Lower leg skin (tissue), 4 donors: ENCODE measurements around the gene HNRNPU. TPM values are rescaled to one million over a fixed set of nuclear protein-coding genes. Genes with fewer than 3 reads are reported as not detected.

Experiments used
- DNase-seq, 2 donors: peaks; one replicate each; pipeline ENCODE4 v3.0.0-alpha.2; 2019; ENCODE audit warnings: low spot score in 2 of 2
- H3K4me3 ChIP-seq: fragments of 200-600 bp; sonication (generic); 2 replicates; pipeline ENCODE4 v1.5.1; 2017; ENCODE audit warnings: mild to moderate bottlenecking, low read depth; ENCODE audit not compliant: poor library complexity, severe bottlenecking
- CTCF ChIP-seq, 3 donors: fragments of 450-650 bp; IDR thresholded peaks; one replicate each; pipeline ENCODE4 v1.5.1; 2016; ENCODE audit warnings: antibody characterized with exemption in 3 of 3, mild to moderate bottlenecking in 3 of 3, moderate library complexity in 2 of 3
- POLR2A ChIP-seq, 2 donors: fragments of 450-650 bp; IDR thresholded peaks; one replicate each; pipeline ENCODE4 v1.6.1; 2016 to 2017; ENCODE audit warnings: antibody characterized with exemption in 2 of 2, mild to moderate bottlenecking in 1 of 2, moderate library complexity in 1 of 2
- WGBS, 2 donors: methylation state at CpG; one replicate each; pipeline ENCODE4 v1.1.5; 2018; 5-methylcytosine and 5-hydroxymethylcytosine counted together
- intact Hi-C: fragments of 100-400 bp; cut with DNase I; formaldehyde crosslinking; loops from one replicate; pipeline ENCODE4 v1.15.0; 2023; ENCODE audit warnings: low total_unique reads
- total RNA-seq, 4 donors: library from RNA; depleted of rRNA; stranded (reverse); fragments of >200 nt; gene quantifications; one replicate each; pipeline ENCODE4 v1.1.0, GENCODE V29; 2016

HNRNPU gene
- total RNA-seq, 4 donors from 2014 or later, result 183 to 262 (median 209) TPM

DNA sequence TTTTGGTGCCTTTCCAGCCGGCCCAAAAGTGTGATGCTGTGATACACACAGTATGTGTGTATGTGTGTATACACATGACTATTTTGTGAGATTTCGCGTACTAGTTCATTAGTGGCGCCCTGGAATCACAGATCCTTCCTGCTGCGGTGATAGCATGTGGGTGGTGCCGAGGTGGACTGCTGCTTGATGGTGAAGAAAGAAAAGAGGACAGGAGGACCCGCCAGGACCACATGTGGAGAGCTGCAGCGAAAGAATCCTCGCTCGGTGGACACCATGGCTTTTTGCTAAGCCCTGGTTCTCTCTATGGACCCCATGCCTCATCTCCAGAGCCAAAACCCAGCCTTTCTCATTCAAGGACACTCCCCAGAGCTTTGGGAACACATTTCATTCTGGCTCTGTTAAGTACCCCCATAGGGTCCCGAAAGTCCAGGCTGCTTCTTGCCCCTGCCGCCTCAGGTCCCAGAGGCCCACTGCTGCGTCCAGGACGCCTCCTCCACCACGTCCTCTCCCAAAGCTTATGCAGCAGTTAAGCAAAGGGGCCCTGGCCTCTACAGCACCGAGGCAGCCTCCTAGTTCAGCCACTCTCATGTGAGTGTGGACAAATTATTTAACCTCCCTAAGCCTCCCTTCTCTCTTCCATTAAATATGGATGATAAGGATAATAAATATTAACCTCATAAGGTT is 61.6 kb downstream of the HNRNPU start:
- 85 to 89% methylated on average over 16 of the region's 16 CpGs for WGBS, 2 donors
- no peak overlapping the region for H3K4me3 ChIP-seq
- peak in 1 of 2 donors; percentile 39 for DNase-seq
- intact Hi-C loops, result no loop called here
- TF ChIP-seq POLR2A (IDR thresholded peaks at IDR 0.05), result no peak
- TF ChIP-seq CTCF (IDR thresholded peaks at IDR 0.05), result no peak

DNA sequence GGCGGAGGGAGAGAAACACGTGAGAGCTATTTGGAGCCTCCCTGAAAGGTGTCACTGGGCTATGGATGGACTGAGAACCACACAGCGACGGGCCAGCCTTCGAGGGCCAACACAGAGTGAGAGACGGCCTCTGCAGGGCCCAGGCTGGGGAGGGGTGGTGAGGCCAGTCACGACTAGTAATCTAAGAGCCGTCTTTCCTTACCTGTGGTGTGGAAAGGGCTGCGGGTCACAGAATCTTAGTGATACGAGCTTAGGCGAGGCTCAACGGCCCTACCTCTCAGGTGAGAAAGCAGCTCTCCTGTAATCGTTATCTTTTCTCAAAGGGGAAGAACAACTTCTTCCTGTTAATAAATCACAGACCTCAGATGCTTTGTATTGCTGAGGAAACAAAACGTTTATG is 62.3 kb downstream of the HNRNPU start:
- TF ChIP-seq CTCF (IDR thresholded peaks at IDR 0.05), result no peak
- TF ChIP-seq POLR2A (IDR thresholded peaks at IDR 0.05), result no peak
- intact Hi-C loops, result no loop called here
- no peak overlapping the region for H3K4me3 ChIP-seq
- 60 to 63% methylated on average over 14 of the region's 14 CpGs for WGBS, 2 donors
- DNase-seq, result no peak

DNA sequence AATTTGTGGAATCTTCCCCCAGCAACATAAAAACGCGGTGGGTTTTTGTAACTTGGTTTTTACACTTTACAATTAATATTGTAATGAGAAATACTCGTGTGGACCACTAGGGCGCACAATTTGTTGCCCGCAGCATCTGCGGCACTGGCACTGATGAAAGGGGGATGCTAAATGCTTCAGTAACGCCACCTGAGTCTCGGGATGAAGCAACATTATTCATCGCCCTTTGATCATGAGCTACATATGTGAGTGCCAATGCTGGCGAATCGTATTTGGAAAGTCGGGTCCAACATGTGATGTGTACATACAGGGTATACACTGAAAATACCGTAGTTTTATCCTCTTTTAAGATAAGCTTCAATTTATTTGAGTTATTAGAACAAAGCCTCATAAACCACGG is 63.1 kb downstream of the HNRNPU start:
- DNase-seq, result peak in 1 of 2 donors; percentile 83
- TF ChIP-seq POLR2A (IDR thresholded peaks at IDR 0.05), result no peak
- TF ChIP-seq CTCF (IDR thresholded peaks at IDR 0.05), result no peak
- intact Hi-C loops, result no loop called here
- 49 to 61% methylated on average over 14 of the region's 14 CpGs for WGBS, 2 donors
- H3K4me3 ChIP-seq, result no peak overlapping the region

DNA sequence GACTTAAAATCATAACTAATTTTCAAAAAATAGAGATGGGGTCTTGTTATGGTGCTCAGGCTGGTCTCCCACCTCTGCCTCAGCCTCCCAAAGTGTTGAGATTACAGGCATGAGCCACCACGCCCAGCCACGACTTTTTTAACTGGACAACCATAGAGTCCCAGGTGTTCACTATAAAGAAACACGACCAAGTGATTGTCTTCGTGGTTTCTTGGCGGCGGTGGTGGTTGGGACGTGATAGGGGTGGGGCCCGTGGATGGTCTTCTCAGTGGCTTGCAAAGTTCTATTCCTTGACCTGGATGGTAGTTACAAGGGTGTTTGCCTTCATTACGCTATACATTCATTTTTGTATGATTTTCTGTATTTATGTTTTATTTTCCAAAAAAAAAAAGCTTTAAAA is 63.5 kb downstream of the HNRNPU start:
- peak in 1 of 2 donors; percentile 46 for DNase-seq
- no peak for TF ChIP-seq CTCF (IDR thresholded peaks at IDR 0.05)
- no peak for TF ChIP-seq POLR2A (IDR thresholded peaks at IDR 0.05)
- 88 to 91% methylated on average over 9 of the region's 9 CpGs for WGBS, 2 donors
- no peak overlapping the region for H3K4me3 ChIP-seq
- intact Hi-C loops, result no loop called here

Other genes with a start within 250 kb of the HNRNPU start
- 10 to 100 TPM; 25.2 to 30.2 (median 29.9) TPM for gene DESI2, start 211.4 kb downstream of the HNRNPU start, total RNA-seq
- 10 to 100 TPM; 12.3 to 23.4 (median 20.2) TPM for gene COX20, start 28.9 kb downstream of the HNRNPU start, total RNA-seq